HepG2 (cell line): ENCODE measurements around the gene ACSL1. TPM values are rescaled to one million over a fixed set of nuclear protein-coding genes. Genes with fewer than 3 reads are reported as not detected.

Experiments used
- ARNT ChIP-seq: fragments of 450-650 bp; IDR thresholded peaks from 2 replicates; pipeline ENCODE4 v1.6.1; 2017
- GATA4 ChIP-seq: sonication (generic); IDR thresholded peaks from 2 replicates; pipeline ENCODE4 v1.6.1; 2016; ENCODE audit warnings: antibody characterized with exemption, low read depth, borderline replicate concordance
- HNF4A ChIP-seq: sonication (generic); formaldehyde crosslinking; IDR thresholded peaks from 2 replicates; pipeline ENCODE4 v1.4.0; 2020; ENCODE audit warnings: missing genetic modification reagents
- MATR3 ChIP-seq: sonication (generic); formaldehyde crosslinking; IDR thresholded peaks from 2 replicates; pipeline ENCODE4 v1.4.0; 2020; ENCODE audit warnings: missing genetic modification reagents
- PHF20 ChIP-seq: sonication (generic); formaldehyde crosslinking; IDR thresholded peaks from 2 replicates; pipeline ENCODE4 v1.5.0; 2020; ENCODE audit warnings: mild to moderate bottlenecking, missing genetic modification reagents
- SAP130 ChIP-seq: IDR thresholded peaks from 2 replicates; pipeline ENCODE4 v1.6.1; 2016; ENCODE audit warnings: low read depth
- SIX1 ChIP-seq: sonication (generic); formaldehyde crosslinking; IDR thresholded peaks from 2 replicates; pipeline ENCODE4 v1.4.0; 2020; ENCODE audit warnings: missing genetic modification reagents, borderline replicate concordance
- SKI ChIP-seq: fragments of 450-650 bp; IDR thresholded peaks from one replicate; pipeline ENCODE4 v1.6.1; 2018; ENCODE audit warnings: mild to moderate bottlenecking; ENCODE audit not compliant: partially characterized antibody
- SP5 ChIP-seq: IDR thresholded peaks from 2 replicates; pipeline ENCODE4 v1.6.1; 2016; ENCODE audit warnings: low read depth, borderline replicate concordance
- SRSF4 ChIP-seq: fragments of 200-400 bp; formaldehyde crosslinking; IDR thresholded peaks from one replicate; pipeline ENCODE4 v1.6.1; 2018; ENCODE audit warnings: mild to moderate bottlenecking, low read depth, low read length, moderate library complexity; ENCODE audit not compliant: poor library complexity, severe bottlenecking
- ZBTB7A ChIP-seq: sonication (generic); formaldehyde crosslinking; IDR thresholded peaks from 2 replicates; pipeline ENCODE4 v1.8.0; 2022; ENCODE audit warnings: mild to moderate bottlenecking, missing genetic modification reagents
- ZNF180 ChIP-seq: sonication (generic); formaldehyde crosslinking; IDR thresholded peaks from 2 replicates; pipeline ENCODE4 v1.4.0; 2020; ENCODE audit warnings: low read depth, missing genetic modification reagents, borderline replicate concordance
- ZNF354B ChIP-seq: sonication (generic); formaldehyde crosslinking; IDR thresholded peaks from 2 replicates; pipeline ENCODE4 v1.8.0; 2022; ENCODE audit warnings: mild to moderate bottlenecking, missing genetic modification reagents
- ZNF432 ChIP-seq: sonication (generic); formaldehyde crosslinking; IDR thresholded peaks from 2 replicates; pipeline ENCODE4 v1.5.0; 2020; ENCODE audit warnings: missing genetic modification reagents, mild to moderate bottlenecking, borderline replicate concordance
- ZNF577 ChIP-seq: sonication (generic); formaldehyde crosslinking; IDR thresholded peaks from 2 replicates; pipeline ENCODE4 v1.4.0; 2020; ENCODE audit warnings: mild to moderate bottlenecking, low read depth, missing genetic modification reagents, borderline replicate concordance
- polyA plus RNA-seq, 8 experiments: library from polyadenylated mRNA; depleted of rRNA in 3 of 8; stranded (reverse) in 7 of 8; unstranded in 1 of 8; fragments of >200 nt; fragmentation: Illumina TruSeq in 4 of 8; extraction: Trizol in 4 of 8; gene quantifications; 2 replicates each; pipeline versions ENCODE4 v1.2.1 to v1.2.3, GENCODE V29; 2011 to 2016; ENCODE audit warnings: low read depth in 4 of 8, missing spikeins in 1 of 8, mixed read lengths in 1 of 8; ENCODE audit not compliant: insufficient read depth in 1 of 8
- total RNA-seq, 5 experiments: library from RNA; depleted of rRNA; stranded (reverse); fragments of >200 nt; fragmentation: Illumina TruSeq; extraction: Trizol; gene quantifications; 2 replicates each; pipeline ENCODE4 v1.2.3, GENCODE V29; 2016; ENCODE audit warnings: low read depth in 1 of 5
- TF ChIP-seq, protein P1 (sequence below): sonication (generic); formaldehyde crosslinking; IDR thresholded peaks from 2 replicates; pipeline ENCODE4 v1.4.0; 2020; ENCODE audit warnings: missing genetic modification reagents, mild to moderate bottlenecking, borderline replicate concordance
- TF ChIP-seq, protein P2 (sequence below): sonication (generic); formaldehyde crosslinking; conservative IDR thresholded peaks from 2 replicates; pipeline ENCODE4 v1.8.1; 2023; ENCODE audit warnings: missing genetic modification reagents
- TF ChIP-seq, protein P3 (sequence below): sonication (generic); formaldehyde crosslinking; IDR thresholded peaks from 2 replicates; pipeline ENCODE4 v1.8.0; 2023; ENCODE audit warnings: mild to moderate bottlenecking, missing genetic modification reagents
- TF ChIP-seq, protein P4 (sequence below): sonication (generic); formaldehyde crosslinking; IDR thresholded peaks from 2 replicates; pipeline ENCODE4 v1.8.0; 2022; ENCODE audit warnings: mild to moderate bottlenecking, missing genetic modification reagents, moderate library complexity
- TF ChIP-seq, protein P5 (sequence below): IDR thresholded peaks from 2 replicates; pipeline ENCODE4 v1.6.1; 2012; ENCODE audit warnings: low read length, improper control_type of control experiment

The ACSL1 gene
- total and polyA plus RNA-seq, 2 of the 13 experiments (the other 11 are each of a cell fraction or from before 2014, with no cell fraction given) = 10.0 to 29.8 TPM

DNA sequence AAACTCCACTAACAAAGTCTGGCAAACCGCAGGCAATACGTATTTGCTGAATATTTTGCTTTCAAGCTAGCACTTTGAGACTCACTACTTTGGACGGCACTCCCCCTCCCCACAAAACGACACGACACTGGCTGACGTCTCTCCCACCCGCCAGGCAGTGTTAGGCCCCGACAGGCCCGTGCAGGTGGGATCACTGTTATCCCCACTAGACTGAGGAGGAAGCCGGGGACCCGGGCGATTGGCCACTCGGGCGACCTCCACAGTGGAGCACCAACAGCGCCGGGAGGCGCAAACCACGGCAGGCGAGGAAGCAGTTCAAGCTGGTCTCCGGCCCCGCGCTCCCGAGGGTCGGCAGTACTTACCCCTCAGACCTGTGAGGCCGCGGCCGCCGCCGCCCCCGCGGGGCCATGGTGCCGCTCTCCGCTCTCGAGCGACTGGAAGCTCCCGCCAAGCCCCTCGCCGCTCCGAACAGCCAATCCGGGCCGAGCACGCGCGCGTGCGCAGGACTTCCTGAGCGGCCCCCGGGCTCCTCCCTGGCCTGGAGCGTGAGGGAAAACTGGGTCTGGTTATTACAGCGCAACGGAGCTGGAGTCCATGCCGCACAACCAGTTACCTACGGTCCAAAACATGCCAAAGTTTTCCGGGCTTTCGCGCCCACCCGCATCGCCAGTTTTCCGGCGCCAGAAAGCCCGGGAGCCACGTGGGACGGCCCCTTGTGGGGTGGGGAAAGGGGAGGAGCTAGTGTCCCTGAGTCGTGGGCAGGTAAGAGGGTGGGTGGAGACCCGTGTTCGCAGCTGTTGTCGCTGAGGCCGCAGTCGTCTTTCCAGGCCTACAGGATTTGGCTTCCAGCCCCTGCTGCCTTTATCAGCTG is 91.9 kb downstream of the ACSL1 start, which contains the start of gene CENPU (continued):
- TF ChIP-seq, protein P1, sequence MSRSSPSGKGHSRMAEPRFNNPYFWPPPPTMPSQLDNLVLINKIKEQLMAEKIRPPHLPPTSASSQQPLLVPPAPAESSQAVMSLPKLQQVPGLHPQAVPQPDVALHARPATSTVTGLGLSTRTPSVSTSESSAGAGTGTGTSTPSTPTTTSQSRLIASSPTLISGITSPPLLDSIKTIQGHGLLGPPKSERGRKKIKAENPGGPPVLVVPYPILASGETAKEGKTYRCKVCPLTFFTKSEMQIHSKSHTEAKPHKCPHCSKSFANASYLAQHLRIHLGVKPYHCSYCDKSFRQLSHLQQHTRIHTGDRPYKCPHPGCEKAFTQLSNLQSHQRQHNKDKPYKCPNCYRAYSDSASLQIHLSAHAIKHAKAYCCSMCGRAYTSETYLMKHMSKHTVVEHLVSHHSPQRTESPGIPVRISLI = peak; percentile 57; the same call in 1 of the 2 replicates
- TF ChIP-seq ZBTB7A (CRISPR knock-in tag) (peak; percentile 62; the same call in 1 of the 2 replicates), ARNT (no peak), MATR3 (CRISPR knock-in tag) (no peak), SAP130 (peak; percentile 98), SKI (peak; percentile 64), SIX1 (CRISPR knock-in tag) (no peak), SP5 (CRISPR knock-in tag) (peak; percentile 91), PHF20 (CRISPR knock-in tag) (peak; percentile 76), ZNF354B (CRISPR knock-in tag) (peak; percentile 98), ZNF180 (CRISPR knock-in tag) (no peak; the same call in 1 of the 2 replicates), GATA4 (peak; percentile 68; the same call in 1 of the 2 replicates), ZNF577 (CRISPR knock-in tag) (peak; percentile 82; the same call in 1 of the 2 replicates), SRSF4 (no peak), ZNF432 (CRISPR knock-in tag) (no peak), HNF4A (peak; percentile 13; the same call in 1 of the 2 replicates)
- TF ChIP-seq, protein P2, sequence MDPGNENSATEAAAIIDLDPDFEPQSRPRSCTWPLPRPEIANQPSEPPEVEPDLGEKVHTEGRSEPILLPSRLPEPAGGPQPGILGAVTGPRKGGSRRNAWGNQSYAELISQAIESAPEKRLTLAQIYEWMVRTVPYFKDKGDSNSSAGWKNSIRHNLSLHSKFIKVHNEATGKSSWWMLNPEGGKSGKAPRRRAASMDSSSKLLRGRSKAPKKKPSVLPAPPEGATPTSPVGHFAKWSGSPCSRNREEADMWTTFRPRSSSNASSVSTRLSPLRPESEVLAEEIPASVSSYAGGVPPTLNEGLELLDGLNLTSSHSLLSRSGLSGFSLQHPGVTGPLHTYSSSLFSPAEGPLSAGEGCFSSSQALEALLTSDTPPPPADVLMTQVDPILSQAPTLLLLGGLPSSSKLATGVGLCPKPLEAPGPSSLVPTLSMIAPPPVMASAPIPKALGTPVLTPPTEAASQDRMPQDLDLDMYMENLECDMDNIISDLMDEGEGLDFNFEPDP = no peak
- TF ChIP-seq, protein P3, sequence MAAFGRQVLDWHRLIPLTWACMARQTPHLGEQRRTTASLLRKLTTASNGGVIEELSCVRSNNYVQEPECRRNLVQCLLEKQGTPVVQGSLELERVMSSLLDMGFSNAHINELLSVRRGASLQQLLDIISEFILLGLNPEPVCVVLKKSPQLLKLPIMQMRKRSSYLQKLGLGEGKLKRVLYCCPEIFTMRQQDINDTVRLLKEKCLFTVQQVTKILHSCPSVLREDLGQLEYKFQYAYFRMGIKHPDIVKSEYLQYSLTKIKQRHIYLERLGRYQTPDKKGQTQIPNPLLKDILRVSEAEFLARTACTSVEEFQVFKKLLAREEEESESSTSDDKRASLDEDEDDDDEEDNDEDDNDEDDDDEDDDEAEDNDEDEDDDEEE (CRISPR knock-in tag) = peak; percentile 98; the same call in 1 of the 2 replicates
- TF ChIP-seq, protein P4, sequence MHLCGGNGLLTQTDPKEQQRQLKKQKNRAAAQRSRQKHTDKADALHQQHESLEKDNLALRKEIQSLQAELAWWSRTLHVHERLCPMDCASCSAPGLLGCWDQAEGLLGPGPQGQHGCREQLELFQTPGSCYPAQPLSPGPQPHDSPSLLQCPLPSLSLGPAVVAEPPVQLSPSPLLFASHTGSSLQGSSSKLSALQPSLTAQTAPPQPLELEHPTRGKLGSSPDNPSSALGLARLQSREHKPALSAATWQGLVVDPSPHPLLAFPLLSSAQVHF = peak; percentile 87
- TF ChIP-seq, protein P5, sequence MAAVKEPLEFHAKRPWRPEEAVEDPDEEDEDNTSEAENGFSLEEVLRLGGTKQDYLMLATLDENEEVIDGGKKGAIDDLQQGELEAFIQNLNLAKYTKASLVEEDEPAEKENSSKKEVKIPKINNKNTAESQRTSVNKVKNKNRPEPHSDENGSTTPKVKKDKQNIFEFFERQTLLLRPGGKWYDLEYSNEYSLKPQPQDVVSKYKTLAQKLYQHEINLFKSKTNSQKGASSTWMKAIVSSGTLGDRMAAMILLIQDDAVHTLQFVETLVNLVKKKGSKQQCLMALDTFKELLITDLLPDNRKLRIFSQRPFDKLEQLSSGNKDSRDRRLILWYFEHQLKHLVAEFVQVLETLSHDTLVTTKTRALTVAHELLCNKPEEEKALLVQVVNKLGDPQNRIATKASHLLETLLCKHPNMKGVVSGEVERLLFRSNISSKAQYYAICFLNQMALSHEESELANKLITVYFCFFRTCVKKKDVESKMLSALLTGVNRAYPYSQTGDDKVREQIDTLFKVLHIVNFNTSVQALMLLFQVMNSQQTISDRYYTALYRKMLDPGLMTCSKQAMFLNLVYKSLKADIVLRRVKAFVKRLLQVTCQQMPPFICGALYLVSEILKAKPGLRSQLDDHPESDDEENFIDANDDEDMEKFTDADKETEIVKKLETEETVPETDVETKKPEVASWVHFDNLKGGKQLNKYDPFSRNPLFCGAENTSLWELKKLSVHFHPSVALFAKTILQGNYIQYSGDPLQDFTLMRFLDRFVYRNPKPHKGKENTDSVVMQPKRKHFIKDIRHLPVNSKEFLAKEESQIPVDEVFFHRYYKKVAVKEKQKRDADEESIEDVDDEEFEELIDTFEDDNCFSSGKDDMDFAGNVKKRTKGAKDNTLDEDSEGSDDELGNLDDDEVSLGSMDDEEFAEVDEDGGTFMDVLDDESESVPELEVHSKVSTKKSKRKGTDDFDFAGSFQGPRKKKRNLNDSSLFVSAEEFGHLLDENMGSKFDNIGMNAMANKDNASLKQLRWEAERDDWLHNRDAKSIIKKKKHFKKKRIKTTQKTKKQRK = no peak
